ENCODE data around the gene PGAP1.
"Not testable (repeated sequence)": the region's sequence is repeated elsewhere in the genome, so short reads cannot be mapped to it uniquely, and the experiment has no call there.

Gene PGAP1

GRCh38 chr2:196918927-196919326 lies 7.6 kb downstream of the PGAP1 start:
- TF ChIP-seq, protein P1, sequence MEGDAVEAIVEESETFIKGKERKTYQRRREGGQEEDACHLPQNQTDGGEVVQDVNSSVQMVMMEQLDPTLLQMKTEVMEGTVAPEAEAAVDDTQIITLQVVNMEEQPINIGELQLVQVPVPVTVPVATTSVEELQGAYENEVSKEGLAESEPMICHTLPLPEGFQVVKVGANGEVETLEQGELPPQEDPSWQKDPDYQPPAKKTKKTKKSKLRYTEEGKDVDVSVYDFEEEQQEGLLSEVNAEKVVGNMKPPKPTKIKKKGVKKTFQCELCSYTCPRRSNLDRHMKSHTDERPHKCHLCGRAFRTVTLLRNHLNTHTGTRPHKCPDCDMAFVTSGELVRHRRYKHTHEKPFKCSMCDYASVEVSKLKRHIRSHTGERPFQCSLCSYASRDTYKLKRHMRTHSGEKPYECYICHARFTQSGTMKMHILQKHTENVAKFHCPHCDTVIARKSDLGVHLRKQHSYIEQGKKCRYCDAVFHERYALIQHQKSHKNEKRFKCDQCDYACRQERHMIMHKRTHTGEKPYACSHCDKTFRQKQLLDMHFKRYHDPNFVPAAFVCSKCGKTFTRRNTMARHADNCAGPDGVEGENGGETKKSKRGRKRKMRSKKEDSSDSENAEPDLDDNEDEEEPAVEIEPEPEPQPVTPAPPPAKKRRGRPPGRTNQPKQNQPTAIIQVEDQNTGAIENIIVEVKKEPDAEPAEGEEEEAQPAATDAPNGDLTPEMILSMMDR (IDR thresholded peaks at IDR 0.05; ENCODE audit: control insufficient read depth, extremely low read depth, insufficient read depth), result no peak
- H3K4me3 ChIP-seq (ENCODE audit: low read depth, low read length), result no peak overlapping the region

DNA sequence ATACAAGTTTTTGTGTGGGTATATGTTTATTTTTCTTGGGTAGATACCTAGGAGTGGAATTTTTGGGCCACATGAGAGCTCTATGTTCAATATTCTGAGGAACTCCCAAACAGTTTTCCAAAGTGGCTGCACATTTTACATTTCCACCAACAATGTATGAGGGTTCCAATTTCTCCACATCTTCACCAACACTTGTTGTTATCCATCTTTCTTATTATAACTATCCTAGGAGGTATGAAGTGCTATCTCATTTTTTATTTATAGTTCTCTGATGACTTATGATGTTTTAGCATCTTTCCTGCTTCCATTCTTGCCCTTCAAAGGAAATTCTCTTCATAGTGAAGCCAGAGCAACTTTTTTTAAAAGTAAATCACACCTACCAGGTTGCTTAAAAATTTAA lies 8.7 kb downstream of the PGAP1 start:
- TF ChIP-seq, protein P1 (IDR thresholded peaks at IDR 0.05; ENCODE audit: control insufficient read depth, extremely low read depth, insufficient read depth), result no peak
- no peak for DNase-seq (ENCODE audit: low read depth)
- H3K4me3 ChIP-seq (ENCODE audit: low read depth, low read length), result no peak overlapping the region

More at GRCh38 chr2:196918927-196919326, 7.6 kb downstream of the PGAP1 start:
- DNase-seq (ENCODE audit: low read depth), result no peak

GRCh38 chr2:196915507-196916189 lies 10.9 kb downstream of the PGAP1 start:
- TF ChIP-seq, protein P1 (IDR thresholded peaks at IDR 0.05; ENCODE audit: control insufficient read depth, extremely low read depth, insufficient read depth), result no peak
- no peak for DNase-seq (ENCODE audit: low read depth)
- H3K4me3 ChIP-seq (ENCODE audit: low read depth, low read length), result no peak overlapping the region

DNA sequence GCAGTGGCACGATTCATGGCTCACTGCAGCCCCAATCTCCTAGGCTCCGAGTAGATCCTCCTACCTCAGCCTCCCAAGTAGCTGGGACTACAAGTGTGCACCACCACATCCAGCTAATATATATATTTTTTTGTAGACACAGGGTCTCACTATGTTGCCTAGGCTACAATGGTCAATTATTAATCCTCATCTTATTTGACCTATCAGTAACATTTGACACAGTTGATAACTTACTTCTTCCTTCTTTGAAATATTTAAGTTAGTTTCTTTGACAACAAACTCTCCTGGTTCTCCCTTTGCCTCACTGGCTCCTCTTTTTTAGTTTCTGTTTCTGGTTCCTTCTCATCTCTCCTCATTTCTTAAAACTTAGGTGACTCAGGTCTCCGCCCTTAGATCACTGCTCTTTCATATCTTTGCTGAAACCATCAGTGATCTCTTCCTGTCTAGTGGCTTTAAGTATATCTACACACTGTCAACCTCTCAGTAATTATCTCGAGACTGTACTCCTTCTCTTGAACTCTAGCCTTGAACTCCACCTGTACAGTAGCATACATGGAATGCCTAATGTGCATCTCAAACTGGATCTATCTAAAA lies 11.5 kb downstream of the PGAP1 start:
- no peak overlapping the region for H3K4me3 ChIP-seq (ENCODE audit: low read depth, low read length)
- TF ChIP-seq, protein P1 (IDR thresholded peaks at IDR 0.05; ENCODE audit: control insufficient read depth, extremely low read depth, insufficient read depth), result no peak
- DNase-seq (ENCODE audit: low read depth), result no peak

DNA sequence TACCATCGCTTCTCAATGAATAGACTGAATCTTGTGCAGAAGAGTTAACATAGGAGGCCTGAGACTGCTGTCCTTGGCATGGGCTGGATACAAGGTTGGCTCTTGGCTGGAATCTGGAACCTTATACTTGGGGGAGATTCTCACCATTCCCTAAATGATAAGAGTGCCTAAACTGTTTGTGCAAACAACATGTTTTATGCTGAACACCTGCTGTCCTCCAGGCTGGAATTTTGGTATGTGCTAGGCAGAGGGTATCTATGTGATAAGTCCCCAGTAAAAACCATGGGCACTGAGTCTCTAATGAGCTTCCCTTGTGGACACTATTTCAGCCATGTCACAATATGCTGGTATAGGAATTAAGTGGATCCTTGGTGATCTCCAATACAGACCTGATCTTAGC lies 12.8 kb downstream of the PGAP1 start:
- TF ChIP-seq, protein P1 (IDR thresholded peaks at IDR 0.05; ENCODE audit: control insufficient read depth, extremely low read depth, insufficient read depth), result no peak
- no peak for DNase-seq (ENCODE audit: low read depth)
- H3K4me3 ChIP-seq (ENCODE audit: low read depth, low read length), result no peak overlapping the region

DNA sequence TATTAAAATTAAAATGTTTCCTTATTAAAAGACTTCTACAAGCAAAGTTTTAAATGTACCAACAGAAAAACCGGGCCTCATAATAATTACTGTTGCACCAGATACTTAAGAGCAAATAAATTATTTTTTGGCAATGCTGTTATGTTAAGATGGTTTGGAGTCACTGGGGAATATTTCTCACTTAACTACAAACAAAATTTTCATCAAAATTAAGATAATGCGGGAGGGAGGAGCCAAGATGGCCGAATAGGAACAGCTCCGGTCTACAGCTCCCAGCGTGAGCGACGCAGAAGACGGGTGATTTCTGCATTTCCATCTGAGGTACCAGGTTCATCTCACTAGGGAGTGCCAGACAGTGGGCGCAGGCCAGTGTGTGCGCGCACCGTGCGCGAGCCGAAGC lies 21.1 kb downstream of the PGAP1 start:
- DNase-seq (ENCODE audit: low read depth); H3K4me3 ChIP-seq (ENCODE audit: low read depth, low read length): not testable (repeated sequence)

DNA sequence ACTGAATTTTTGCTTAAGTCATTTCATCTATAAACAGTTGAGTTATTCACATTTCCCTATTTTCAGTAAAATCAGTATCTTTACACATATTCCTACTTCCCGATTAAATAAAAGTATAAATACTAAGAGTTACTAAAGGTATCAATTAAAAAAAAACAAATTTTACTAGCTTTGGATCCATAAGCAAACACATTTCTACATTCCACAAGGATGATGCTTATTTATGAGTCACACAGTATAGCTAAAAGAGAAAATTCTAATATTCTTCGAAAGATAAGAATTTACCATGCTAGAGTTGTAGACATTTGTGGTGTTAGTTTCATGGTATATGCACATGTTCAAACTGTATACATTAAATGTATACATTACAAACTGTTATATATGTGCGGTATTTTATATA lies 23.7 kb downstream of the PGAP1 start:
- no peak for DNase-seq (ENCODE audit: low read depth)
- TF ChIP-seq, protein P1 (IDR thresholded peaks at IDR 0.05; ENCODE audit: control insufficient read depth, extremely low read depth, insufficient read depth), result no peak
- H3K4me3 ChIP-seq (ENCODE audit: low read depth, low read length), result no peak overlapping the region

All from LNCaP clone FGC (cell line).